Esophagus muscularis mucosa (tissue), 4 donors: ENCODE measurements around the gene MARCO. TPM values are rescaled to one million over a fixed set of nuclear protein-coding genes. Genes with fewer than 3 reads are reported as not detected.
"Not testable (repeated sequence)": the region's sequence is repeated elsewhere in the genome, so short reads cannot be mapped to it uniquely, and the experiment has no call there.

Experiments used
- DNase-seq: peaks from one replicate; pipeline ENCODE4 v3.0.0-alpha.2; 2017; ENCODE audit errors: extremely low spot score
- H3K27ac ChIP-seq, 4 donors: fragments of 200-600 bp; sonication (generic); replicated peaks in 1 of 4; 1 replicate in 3 of 4; 2 replicates in 1 of 4; pipeline ENCODE4 v1.5.1; 2016 to 2019; ENCODE audit warnings: mild to moderate bottlenecking in 1 of 4
- H3K27me3 ChIP-seq, 4 donors: fragments of 200-600 bp; sonication (generic); one replicate each; pipeline versions ENCODE4 v1.5.1 to v1.6.0; 2016 to 2019
- H3K36me3 ChIP-seq, 4 donors: fragments of 200-600 bp; sonication (generic); one replicate each; pipeline ENCODE4 v1.5.1; 2016 to 2019
- H3K4me1 ChIP-seq, 4 donors: fragments of 200-600 bp; sonication (generic); one replicate each; pipeline ENCODE4 v1.5.1; 2016 to 2019
- H3K4me3 ChIP-seq, 4 donors: fragments of 200-600 bp; sonication (generic); 1 replicate in 2 of 4; 2 replicates in 2 of 4; pipeline ENCODE4 v1.5.1; 2016 to 2019; ENCODE audit warnings: mild to moderate bottlenecking in 4 of 4, moderate library complexity in 1 of 4
- H3K9me3 ChIP-seq, 4 donors: fragments of 200-600 bp; sonication (generic); 1 replicate in 3 of 4; 2 replicates in 1 of 4; pipeline ENCODE4 v1.5.1; 2016 to 2019
- CTCF ChIP-seq, 3 experiments: fragments of 200-600 bp in 2 of 3; fragments of 450-650 bp in 1 of 3; sonication (generic) in 2 of 3; IDR thresholded peaks; one replicate each; pipeline ENCODE4 v1.5.1; 2017 to 2019; ENCODE audit warnings: antibody characterized with exemption in 3 of 3, mild to moderate bottlenecking in 2 of 3, moderate library complexity in 1 of 3
- EP300 ChIP-seq: sonication (generic); formaldehyde crosslinking; IDR thresholded peaks from one replicate; pipeline ENCODE4 v1.6.1; 2017; ENCODE audit warnings: antibody characterized with exemption
- POLR2A ChIP-seq: fragments of 450-650 bp; IDR thresholded peaks from one replicate; pipeline ENCODE4 v1.6.1; 2017; ENCODE audit warnings: antibody characterized with exemption, moderate library complexity, mild to moderate bottlenecking, low read depth
- POLR2AphosphoS5 ChIP-seq, 2 donors: sonication (generic); formaldehyde crosslinking; IDR thresholded peaks; one replicate each; pipeline ENCODE4 v1.6.1; 2017; ENCODE audit warnings: antibody characterized with exemption in 2 of 2
- WGBS: methylation state at CpG from one replicate; pipeline ENCODE4 v1.1.5; 2018; 5-methylcytosine and 5-hydroxymethylcytosine counted together
- intact Hi-C: fragments of 100-400 bp; cut with DNase I; formaldehyde crosslinking; loops from one replicate; pipeline ENCODE4 v1.15.1; 2023
- total RNA-seq, 4 donors: library from RNA; depleted of rRNA; stranded (reverse); fragments of >200 nt; gene quantifications; one replicate each; pipeline versions ENCODE4 v1.1.0 to v1.2.1, GENCODE V29; 2016

MARCO gene
- total RNA-seq, 4 donors from 2014 or later: 7.3 to 19.8 (median 12.9) TPM

GRCh38 chr2:118994778-118995177 lies 52.8 kb downstream of the MARCO start:
- H3K27me3 ChIP-seq: peaks cover 0 to 5% (median 0%) of the 10 kb centered on the region in 4 donors
- no peaks in the 10 kb centered on the region for H3K4me1 ChIP-seq
- TF ChIP-seq CTCF (IDR thresholded peaks at IDR 0.05) (no peak), EP300 (no peak), POLR2AphosphoS5 (IDR thresholded peaks at IDR 0.05) (no peak), POLR2A (no peak)
- H3K9me3 ChIP-seq: no peaks in the 10 kb centered on the region
- no peak overlapping the region for H3K27ac ChIP-seq
- no peak for DNase-seq
- intact Hi-C loops: no loop called here
- 93% methylated on average over 2 of the region's 2 CpGs for WGBS
- H3K4me3 ChIP-seq: no peak overlapping the region
- no peaks in the 10 kb centered on the region for H3K36me3 ChIP-seq

DNA sequence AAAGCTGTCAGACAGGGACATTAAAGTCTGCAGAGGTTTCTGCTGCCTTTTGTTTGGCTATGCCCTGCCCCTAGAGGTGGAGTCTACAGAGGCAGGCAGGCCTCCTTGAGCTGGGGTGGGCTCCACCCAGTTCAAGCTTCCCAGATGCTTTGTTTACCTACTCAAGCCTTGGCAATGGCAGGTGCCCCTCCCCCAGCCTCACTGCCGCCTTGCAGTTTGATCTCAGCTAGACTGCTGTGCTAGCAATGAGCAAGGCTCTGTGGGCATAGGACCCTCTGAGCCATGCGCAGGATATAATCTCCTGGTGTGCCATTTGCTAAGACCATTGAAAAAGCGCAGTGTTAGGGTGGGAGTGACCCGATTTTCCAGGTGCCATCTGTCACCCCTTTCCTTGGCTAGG lies 61.9 kb downstream of the MARCO start:
- intact Hi-C loops, H3K4me3 ChIP-seq, H3K4me1 ChIP-seq, H3K27ac ChIP-seq, H3K9me3 ChIP-seq, H3K36me3 ChIP-seq, DNase-seq: not testable (repeated sequence)
- WGBS: 88% methylated on average over 4 of the region's 4 CpGs
- H3K27me3 ChIP-seq: peaks cover 0 to 23% (median 0%) of the 10 kb centered on the region in 4 donors

- intact Hi-C loops: no loop called here
- Histone ChIP-seq H3K27me3 (peaks cover 0 to 31% (median 0%) of the 10 kb centered on the region in 4 donors), H3K4me3 (no peak overlapping the region), H3K36me3 (no peaks in the 10 kb centered on the region), H3K9me3 (peaks cover 0 to 6% (median 0%) of the 10 kb centered on the region in 4 donors), H3K4me1 (no peaks in the 10 kb centered on the region), H3K27ac (no peak overlapping the region)
- 88% methylated on average over 3 of the region's 3 CpGs for WGBS
- DNase-seq: no peak
- no peak for TF ChIP-seq EP300
- no peak for TF ChIP-seq CTCF (IDR thresholded peaks at IDR 0.05)
- TF ChIP-seq POLR2A: no peak
- no peak for TF ChIP-seq POLR2AphosphoS5 (IDR thresholded peaks at IDR 0.05)
These were observed 62.6 kb downstream of the MARCO start for GRCh38 chr2:119004602-119005001.

DNA sequence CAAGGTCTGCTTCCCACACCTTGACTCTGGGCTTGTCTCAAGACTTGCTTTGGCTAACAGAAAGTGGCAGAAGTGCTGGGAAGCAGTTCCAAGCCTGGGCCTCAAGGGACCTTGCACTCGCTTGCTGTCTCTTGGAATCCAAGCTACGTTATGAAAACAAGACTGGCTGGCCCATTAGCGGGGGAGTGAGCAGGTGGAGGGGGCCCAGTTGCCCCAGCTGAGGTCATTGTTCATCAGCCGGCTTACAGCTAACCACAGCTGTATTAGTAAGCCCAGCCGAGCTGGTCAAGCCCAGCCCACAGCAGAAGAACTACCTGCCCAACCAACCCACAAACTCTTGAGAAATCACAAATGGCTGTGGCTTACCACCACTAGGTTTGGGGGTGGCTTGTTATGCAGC lies 63.1 kb downstream of the MARCO start:
- WGBS: 73% methylated on average over 2 of the region's 5 CpGs
- TF ChIP-seq CTCF (IDR thresholded peaks at IDR 0.05): no peak
- no peak for TF ChIP-seq POLR2A
- TF ChIP-seq EP300: no peak
- TF ChIP-seq POLR2AphosphoS5 (IDR thresholded peaks at IDR 0.05): no peak
- no peaks in the 10 kb centered on the region for H3K4me1 ChIP-seq
- intact Hi-C loops: no loop called here
- H3K27me3 ChIP-seq: peaks cover 0 to 35% (median 0%) of the 10 kb centered on the region in 4 donors
- H3K4me3 ChIP-seq: no peak overlapping the region
- no peak for DNase-seq
- H3K9me3 ChIP-seq: peaks cover 0 to 6% (median 0%) of the 10 kb centered on the region in 4 donors
- no peaks in the 10 kb centered on the region for H3K36me3 ChIP-seq
- no peak overlapping the region for H3K27ac ChIP-seq

DNA sequence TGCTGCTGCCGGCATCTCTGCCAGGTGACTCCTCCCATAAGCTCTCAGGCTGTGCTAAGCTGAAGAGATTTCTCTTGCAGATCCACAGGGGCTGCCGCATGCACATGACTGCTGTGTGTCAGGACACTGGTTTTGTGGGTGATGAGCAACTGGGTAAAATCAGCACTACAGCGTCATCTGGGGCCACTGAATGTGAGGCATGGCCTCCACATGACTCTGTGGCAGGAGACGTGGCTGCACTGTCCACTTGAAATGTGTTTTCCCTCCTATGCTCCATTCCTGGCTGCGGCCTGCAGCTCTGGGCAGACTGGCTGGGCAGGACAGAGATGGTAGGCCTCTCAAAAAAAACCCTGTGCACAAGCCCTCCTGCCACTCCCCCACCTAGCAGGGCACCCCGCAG lies 63.6 kb downstream of the MARCO start:
- DNase-seq: no peak
- peaks cover 0 to 6% (median 0%) of the 10 kb centered on the region in 4 donors for H3K9me3 ChIP-seq
- no peak overlapping the region for H3K27ac ChIP-seq
- WGBS: 83% methylated on average over 5 of the region's 6 CpGs
- no peak overlapping the region for H3K4me3 ChIP-seq
- intact Hi-C loops: no loop called here
- no peaks in the 10 kb centered on the region for H3K4me1 ChIP-seq
- H3K36me3 ChIP-seq: no peaks in the 10 kb centered on the region
- no peak for TF ChIP-seq EP300
- no peak for TF ChIP-seq POLR2AphosphoS5 (IDR thresholded peaks at IDR 0.05)
- TF ChIP-seq CTCF (IDR thresholded peaks at IDR 0.05): no peak
- no peak for TF ChIP-seq POLR2A
- peaks cover 0 to 40% (median 0%) of the 10 kb centered on the region in 4 donors for H3K27me3 ChIP-seq
